Neural progenitor cell (in vitro differentiated cells): ENCODE data around the gene ZNF165. TPM values are rescaled to one million over a fixed set of nuclear protein-coding genes. Genes with fewer than 3 reads are reported as not detected.

Experiments used
- DNase-seq: peaks from one replicate; pipeline ENCODE4 v3.0.0-alpha.2; 2016; ENCODE audit warnings: low spot score
- H2AFZ ChIP-seq: fragments of 200-600 bp; sonication (generic); replicated peaks from 2 replicates; pipeline ENCODE4 v1.6.1; 2016; ENCODE audit warnings: antibody characterized with exemption
- H3F3A ChIP-seq: fragments of 200-600 bp; sonication (generic); 2 replicates; pipeline ENCODE4 v1.6.1; 2016; ENCODE audit warnings: antibody characterized with exemption, low read depth
- H3K27ac ChIP-seq: fragments of 200-600 bp; sonication (generic); 2 replicates; pipeline ENCODE4 v1.5.1; 2016; ENCODE audit warnings: mild to moderate bottlenecking
- H3K27me3 ChIP-seq: fragments of 200-600 bp; sonication (generic); 2 replicates; pipeline ENCODE4 v1.6.1; 2016; ENCODE audit warnings: mild to moderate bottlenecking, moderate library complexity
- H3K36me3 ChIP-seq: fragments of 200-600 bp; sonication (generic); 2 replicates; pipeline ENCODE4 v1.5.1; 2016
- H3K4me1 ChIP-seq: fragments of 200-600 bp; sonication (generic); 2 replicates; pipeline ENCODE4 v1.6.1; 2016; ENCODE audit warnings: mixed run types
- H3K4me2 ChIP-seq: fragments of 200-600 bp; sonication (generic); 2 replicates; pipeline ENCODE4 v1.6.1; 2016
- H3K4me3 ChIP-seq: fragments of 200-600 bp; sonication (generic); 2 replicates; pipeline ENCODE4 v1.5.1; 2016
- H3K79me2 ChIP-seq: fragments of 200-600 bp; sonication (generic); 2 replicates; pipeline ENCODE4 v1.6.1; 2016; ENCODE audit warnings: low read depth
- H3K9ac ChIP-seq: fragments of 200-600 bp; sonication (generic); 2 replicates; pipeline ENCODE4 v1.6.1; 2016
- H3K9me3 ChIP-seq: fragments of 200-600 bp; sonication (generic); 2 replicates; pipeline ENCODE4 v1.5.1; 2016; ENCODE audit warnings: low read depth
- H4K20me1 ChIP-seq: fragments of 200-600 bp; sonication (generic); 2 replicates; pipeline ENCODE4 v1.6.1; 2016; ENCODE audit warnings: low read depth
- H3K27ac Mint-ChIP-seq: 3 replicates; pipeline ENCODE4 v1.8.0; 2021; ENCODE audit warnings: mixed read lengths
- H3K27me3 Mint-ChIP-seq: 2 replicates; pipeline ENCODE4 v1.8.0; 2022; ENCODE audit warnings: low read depth, mild to moderate bottlenecking, inconsistent platforms, moderate library complexity, mixed read lengths; ENCODE audit not compliant: insufficient read depth
- H3K36me3 Mint-ChIP-seq: 3 replicates; pipeline ENCODE4 v1.8.0; 2021; ENCODE audit warnings: mixed read lengths
- H3K4me1 Mint-ChIP-seq: 3 replicates; pipeline ENCODE4 v1.8.0; 2021; ENCODE audit warnings: mixed read lengths
- H3K4me3 Mint-ChIP-seq: 3 replicates; pipeline ENCODE4 v1.8.0; 2021; ENCODE audit warnings: mild to moderate bottlenecking, moderate library complexity, mixed read lengths
- H3K9me3 Mint-ChIP-seq: 3 replicates; pipeline ENCODE4 v1.8.0; 2020; ENCODE audit warnings: mixed read lengths
- EZH2 ChIP-seq: fragments of 200-600 bp; sonication (generic); IDR thresholded peaks from 2 replicates; pipeline ENCODE4 v1.6.1; 2017; ENCODE audit warnings: antibody characterized with exemption, mild to moderate bottlenecking, moderate library complexity
- EZH2phosphoT487 ChIP-seq: fragments of 200-600 bp; sonication (generic); IDR thresholded peaks from 2 replicates; pipeline ENCODE4 v1.6.1; 2017; ENCODE audit warnings: antibody characterized with exemption
- total RNA-seq: library from RNA; depleted of rRNA; stranded (reverse); fragments of >200 nt; gene quantifications from 2 replicates; pipeline ENCODE4 v1.2.3, GENCODE V29; 2015; ENCODE audit warnings: low replicate concordance
- TF ChIP-seq, protein P1 (sequence below): fragments of 200-600 bp; sonication (generic); IDR thresholded peaks from 2 replicates; pipeline ENCODE4 v1.5.1; 2017; ENCODE audit warnings: antibody characterized with exemption, mild to moderate bottlenecking

ZNF165 gene
- total RNA-seq, 1 donor from 2014 or later, result 2.1 TPM

- Mint-ChIP-seq H3K4me3 (peak overlapping the region; percentile 91), H3K27ac (no peak overlapping the region), H3K9me3 (peaks cover under 1% of the 10 kb centered on the region), H3K36me3 (no peaks in the 10 kb centered on the region), H3K27me3 (peaks cover 6% of the 10 kb centered on the region), H3K4me1 (peaks cover 8% of the 10 kb centered on the region)
- no peak for DNase-seq
- Histone ChIP-seq H4K20me1 (no peaks in the 10 kb centered on the region), H3K9ac (no peak overlapping the region), H3K27ac (no peak overlapping the region), H3K9me3 (no peaks in the 10 kb centered on the region), H2AFZ (peak overlapping the region; percentile 85), H3K4me1 (peaks cover 12% of the 10 kb centered on the region), H3K79me2 (no peaks in the 10 kb centered on the region), H3K4me2 (peak overlapping the region; percentile 80), H3K4me3 (peak overlapping the region; percentile 53), H3K27me3 (peaks cover 29% of the 10 kb centered on the region), H3K36me3 (no peaks in the 10 kb centered on the region), H3F3A (peaks cover 22% of the 10 kb centered on the region)
- TF ChIP-seq, protein P1, sequence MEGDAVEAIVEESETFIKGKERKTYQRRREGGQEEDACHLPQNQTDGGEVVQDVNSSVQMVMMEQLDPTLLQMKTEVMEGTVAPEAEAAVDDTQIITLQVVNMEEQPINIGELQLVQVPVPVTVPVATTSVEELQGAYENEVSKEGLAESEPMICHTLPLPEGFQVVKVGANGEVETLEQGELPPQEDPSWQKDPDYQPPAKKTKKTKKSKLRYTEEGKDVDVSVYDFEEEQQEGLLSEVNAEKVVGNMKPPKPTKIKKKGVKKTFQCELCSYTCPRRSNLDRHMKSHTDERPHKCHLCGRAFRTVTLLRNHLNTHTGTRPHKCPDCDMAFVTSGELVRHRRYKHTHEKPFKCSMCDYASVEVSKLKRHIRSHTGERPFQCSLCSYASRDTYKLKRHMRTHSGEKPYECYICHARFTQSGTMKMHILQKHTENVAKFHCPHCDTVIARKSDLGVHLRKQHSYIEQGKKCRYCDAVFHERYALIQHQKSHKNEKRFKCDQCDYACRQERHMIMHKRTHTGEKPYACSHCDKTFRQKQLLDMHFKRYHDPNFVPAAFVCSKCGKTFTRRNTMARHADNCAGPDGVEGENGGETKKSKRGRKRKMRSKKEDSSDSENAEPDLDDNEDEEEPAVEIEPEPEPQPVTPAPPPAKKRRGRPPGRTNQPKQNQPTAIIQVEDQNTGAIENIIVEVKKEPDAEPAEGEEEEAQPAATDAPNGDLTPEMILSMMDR, result no peak
- TF ChIP-seq EZH2phosphoT487 (no peak), EZH2 (no peak)
Observed at GRCh38 chr6:28105245-28105639, 24.9 kb downstream of the ZNF165 start.

- H3K4me3 ChIP-seq, result no peak overlapping the region
- peak; percentile 40 for DNase-seq
- no peaks in the 10 kb centered on the region for H3K79me2 ChIP-seq
- H2AFZ ChIP-seq, result no peak overlapping the region
- H3K4me1 Mint-ChIP-seq, result peaks cover 8% of the 10 kb centered on the region
- peaks cover 12% of the 10 kb centered on the region for H3K4me1 ChIP-seq
- no peaks in the 10 kb centered on the region for H3K9me3 Mint-ChIP-seq
- no peak overlapping the region for H3K4me3 Mint-ChIP-seq
- TF ChIP-seq, protein P1, result no peak
- TF ChIP-seq EZH2, result no peak
- TF ChIP-seq EZH2phosphoT487, result no peak
- H3F3A ChIP-seq, result peaks cover 22% of the 10 kb centered on the region
- H3K9me3 ChIP-seq, result no peaks in the 10 kb centered on the region
- no peaks in the 10 kb centered on the region for H3K36me3 ChIP-seq
- H3K36me3 Mint-ChIP-seq, result no peaks in the 10 kb centered on the region
- H3K27ac Mint-ChIP-seq, result no peak overlapping the region
- H3K27ac ChIP-seq, result peak overlapping the region; percentile 74
- H3K9ac ChIP-seq, result no peak overlapping the region
- H3K4me2 ChIP-seq, result peak overlapping the region; percentile 43
- H3K27me3 ChIP-seq, result peaks cover 6% of the 10 kb centered on the region
- no peaks in the 10 kb centered on the region for H4K20me1 ChIP-seq
- peaks cover 7% of the 10 kb centered on the region for H3K27me3 Mint-ChIP-seq
Observed at GRCh38 chr6:28107506-28107905, 27.1 kb downstream of the ZNF165 start.

DNA sequence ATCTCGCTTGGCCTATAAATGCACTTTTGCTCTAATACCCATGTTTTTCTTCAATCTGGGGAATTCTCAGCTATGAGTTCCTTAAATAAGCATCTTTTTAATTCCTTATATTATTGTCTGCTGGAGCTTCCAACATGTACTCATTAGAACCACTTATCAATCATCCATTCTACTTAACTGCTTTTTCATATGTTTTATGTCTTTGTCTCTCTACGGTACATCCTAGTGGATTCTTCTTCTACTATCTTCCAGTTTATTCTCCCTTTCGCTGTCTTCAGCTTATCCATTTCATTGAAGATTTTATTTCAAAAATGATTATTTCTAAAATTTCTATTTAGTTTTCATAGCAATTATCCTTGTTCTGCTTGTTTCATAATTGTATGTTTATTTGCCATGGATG, 31.6 kb downstream of the ZNF165 start:
- Histone ChIP-seq H3F3A (peaks cover 15% of the 10 kb centered on the region), H3K4me3 (no peak overlapping the region), H3K9ac (no peak overlapping the region), H3K4me1 (peaks cover 8% of the 10 kb centered on the region), H3K4me2 (no peak overlapping the region), H2AFZ (no peak overlapping the region), H3K79me2 (no peaks in the 10 kb centered on the region), H3K27me3 (no peaks in the 10 kb centered on the region), H3K27ac (no peak overlapping the region), H3K9me3 (no peaks in the 10 kb centered on the region), H3K36me3 (no peaks in the 10 kb centered on the region), H4K20me1 (no peaks in the 10 kb centered on the region)
- H3K27ac Mint-ChIP-seq, result no peak overlapping the region
- no peak for DNase-seq
- H3K4me3 Mint-ChIP-seq, result no peak overlapping the region
- H3K27me3 Mint-ChIP-seq, result peaks cover 5% of the 10 kb centered on the region
- H3K4me1 Mint-ChIP-seq, result no peaks in the 10 kb centered on the region
- peaks cover 16% of the 10 kb centered on the region for H3K36me3 Mint-ChIP-seq
- H3K9me3 Mint-ChIP-seq, result no peaks in the 10 kb centered on the region
- TF ChIP-seq EZH2, result no peak
- TF ChIP-seq EZH2phosphoT487, result no peak
- TF ChIP-seq, protein P1, result no peak
